GM18517 (cell line): Measurements from ENCODE around the gene FAM174A.
"Not testable (repeated sequence)": the region's sequence is repeated elsewhere in the genome, so short reads cannot be mapped to it uniquely, and the experiment has no call there.

ENCODE experiments used
- ATAC-seq: cut with Tn5 transposase; IDR thresholded peaks from one replicate; pipeline ENCODE4 v1.9.1; 2021; ENCODE audit warnings: mild to moderate bottlenecking, moderate library complexity; ENCODE audit not compliant: unreplicated experiment

The FAM174A gene

GRCh38 chr5:100575815-100576214 lies 40.6 kb downstream of the FAM174A start:
- ATAC-seq: no peak

- ATAC-seq: no peak
These were observed 41.1 kb downstream of the FAM174A start for GRCh38 chr5:100576217-100576751.

- ATAC-seq: no peak
These were observed 42.3 kb downstream of the FAM174A start for GRCh38 chr5:100577506-100577905.

- ATAC-seq: peak; percentile 92
These were observed 48.9 kb downstream of the FAM174A start for GRCh38 chr5:100584069-100584468.

GRCh38 chr5:100584889-100585288 lies 49.7 kb downstream of the FAM174A start:
- no peak for ATAC-seq

GRCh38 chr5:100590867-100591266 lies 55.7 kb downstream of the FAM174A start:
- no peak for ATAC-seq

GRCh38 chr5:100595152-100595811 lies 60.1 kb downstream of the FAM174A start:
- no peak for ATAC-seq

- no peak for ATAC-seq
These were observed 60.6 kb downstream of the FAM174A start for GRCh38 chr5:100595812-100596173.

- ATAC-seq: no peak
These were observed 63.3 kb downstream of the FAM174A start for GRCh38 chr5:100598446-100598845.

- no peak for ATAC-seq
These were observed 65.3 kb downstream of the FAM174A start for GRCh38 chr5:100600298-100600994.

GRCh38 chr5:100603141-100603540 lies 68.0 kb downstream of the FAM174A start:
- no peak for ATAC-seq

- ATAC-seq: not testable (repeated sequence)
These were observed 68.8 kb downstream of the FAM174A start for GRCh38 chr5:100604021-100604420.

- no peak for ATAC-seq
These were observed 74.4 kb downstream of the FAM174A start for GRCh38 chr5:100609594-100609993.

- ATAC-seq: no peak
These were observed 79.1 kb downstream of the FAM174A start for GRCh38 chr5:100614308-100614707.

GRCh38 chr5:100615362-100615761 lies 80.2 kb downstream of the FAM174A start:
- ATAC-seq: no peak

GRCh38 chr5:100616291-100616690 lies 81.1 kb downstream of the FAM174A start:
- ATAC-seq: no peak

GRCh38 chr5:100616981-100617380 lies 81.8 kb downstream of the FAM174A start:
- ATAC-seq: no peak

GRCh38 chr5:100623719-100624118 lies 88.5 kb downstream of the FAM174A start:
- ATAC-seq: peak; percentile 86

- ATAC-seq: peak; percentile 70
These were observed 99.9 kb downstream of the FAM174A start for GRCh38 chr5:100634937-100635534.
